ENCODE measurements around the gene CACNG8. TPM values are rescaled to one million over a fixed set of nuclear protein-coding genes. Genes with fewer than 3 reads are reported as not detected.
"Not testable (repeated sequence)": the region's sequence is repeated elsewhere in the genome, so short reads cannot be mapped to it uniquely, and the experiment has no call there.

Gene CACNG8
- total RNA-seq, 1 donor from 2014 or later, result 3.2 TPM

DNA sequence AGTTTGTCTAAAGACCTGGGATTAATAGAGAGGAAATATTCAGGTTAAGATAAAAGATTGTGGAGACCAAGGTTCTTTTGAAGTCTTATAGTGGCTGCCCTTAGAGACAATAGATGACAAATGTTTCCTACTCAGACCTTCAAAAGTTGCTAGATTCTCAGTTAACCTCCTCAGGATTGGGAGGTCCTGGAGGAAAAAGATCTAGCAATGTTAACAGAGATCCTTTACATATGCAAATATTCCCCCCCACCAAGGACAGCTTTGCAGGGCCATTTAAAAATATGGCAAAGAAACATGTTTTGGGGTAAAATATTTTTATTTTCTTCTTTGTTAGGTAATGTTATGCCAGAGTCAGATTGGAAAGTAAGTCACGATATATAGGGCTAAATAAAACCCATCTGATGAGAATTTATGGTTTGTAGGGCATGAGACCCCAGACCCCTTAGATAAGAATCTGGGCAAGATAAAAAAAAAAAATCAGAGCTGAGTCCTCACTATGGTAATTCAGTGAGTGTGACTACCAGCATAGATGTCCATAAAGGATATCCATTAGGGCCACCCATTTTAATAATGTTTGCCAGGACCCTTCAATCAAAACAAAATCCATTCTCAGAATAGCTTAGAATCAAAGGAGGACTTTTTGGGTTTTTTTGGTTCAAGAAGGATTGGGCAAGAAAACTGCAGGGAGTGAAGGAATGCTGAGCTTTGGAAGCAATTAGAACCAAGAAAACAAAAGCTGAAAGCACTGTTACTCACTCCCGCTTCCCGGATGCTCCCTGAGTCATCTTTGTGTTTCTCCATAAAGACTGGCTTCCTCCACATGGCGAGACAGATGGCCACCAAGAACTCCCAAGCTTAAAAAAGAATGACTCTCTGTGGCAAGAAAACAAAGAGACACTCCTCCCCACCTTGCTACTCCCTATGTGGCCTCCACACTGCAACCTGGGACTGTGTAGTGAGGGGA is 72.8 kb downstream of the CACNG8 start:
- no peaks in the 10 kb centered on the region for H3K79me2 ChIP-seq (ENCODE audit: insufficient read depth, low read length)
- H2AFZ ChIP-seq (ENCODE audit: low read depth, low read length), result peak overlapping the region; percentile 76
- H3K4me3 Mint-ChIP-seq (ENCODE audit: unreplicated experiment), result peak overlapping the region; percentile 54
- no peaks in the 10 kb centered on the region for H4K20me1 ChIP-seq (ENCODE audit: insufficient read depth, low read length)
- H3K4me1 ChIP-seq (ENCODE audit: insufficient read depth, low read length), result peaks cover 10% of the 10 kb centered on the region
- peaks cover 15% of the 10 kb centered on the region for H3K4me1 Mint-ChIP-seq (ENCODE audit: low read depth, unreplicated experiment)
- H3K9me3 ChIP-seq (ENCODE audit: insufficient read depth, low read depth, low read length), result no peaks in the 10 kb centered on the region
- peak; percentile 80 for FAIRE-seq
- peak overlapping the region; percentile 39 for H3K9ac ChIP-seq (ENCODE audit: low read length)
- H3K36me3 Mint-ChIP-seq (ENCODE audit: low read depth, unreplicated experiment), result no peaks in the 10 kb centered on the region
- peak overlapping the region; percentile 73 for H3K4me2 ChIP-seq (ENCODE audit: low read length)
- no peaks in the 10 kb centered on the region for H3K27me3 ChIP-seq (ENCODE audit: insufficient read depth, low read length)
- peak overlapping the region; percentile 74 for H3K27ac ChIP-seq (ENCODE audit: low read depth, low read length)
- peak overlapping the region; percentile 3 for H3K4me3 ChIP-seq (ENCODE audit: insufficient read depth, low read depth, low read length)
- TF ChIP-seq EZH2 (IDR thresholded peaks at IDR 0.05; ENCODE audit: insufficient read depth, low read length), result no peak
- TF ChIP-seq, protein P1, sequence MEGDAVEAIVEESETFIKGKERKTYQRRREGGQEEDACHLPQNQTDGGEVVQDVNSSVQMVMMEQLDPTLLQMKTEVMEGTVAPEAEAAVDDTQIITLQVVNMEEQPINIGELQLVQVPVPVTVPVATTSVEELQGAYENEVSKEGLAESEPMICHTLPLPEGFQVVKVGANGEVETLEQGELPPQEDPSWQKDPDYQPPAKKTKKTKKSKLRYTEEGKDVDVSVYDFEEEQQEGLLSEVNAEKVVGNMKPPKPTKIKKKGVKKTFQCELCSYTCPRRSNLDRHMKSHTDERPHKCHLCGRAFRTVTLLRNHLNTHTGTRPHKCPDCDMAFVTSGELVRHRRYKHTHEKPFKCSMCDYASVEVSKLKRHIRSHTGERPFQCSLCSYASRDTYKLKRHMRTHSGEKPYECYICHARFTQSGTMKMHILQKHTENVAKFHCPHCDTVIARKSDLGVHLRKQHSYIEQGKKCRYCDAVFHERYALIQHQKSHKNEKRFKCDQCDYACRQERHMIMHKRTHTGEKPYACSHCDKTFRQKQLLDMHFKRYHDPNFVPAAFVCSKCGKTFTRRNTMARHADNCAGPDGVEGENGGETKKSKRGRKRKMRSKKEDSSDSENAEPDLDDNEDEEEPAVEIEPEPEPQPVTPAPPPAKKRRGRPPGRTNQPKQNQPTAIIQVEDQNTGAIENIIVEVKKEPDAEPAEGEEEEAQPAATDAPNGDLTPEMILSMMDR (IDR thresholded peaks at IDR 0.05; ENCODE audit: insufficient read depth, low read depth, low read length), result no peak
- peak overlapping the region; percentile 98 for H3K27ac Mint-ChIP-seq (ENCODE audit: unreplicated experiment)
- H3K9me3 Mint-ChIP-seq (ENCODE audit: unreplicated experiment), result peaks cover 3% of the 10 kb centered on the region
- no peaks in the 10 kb centered on the region for H3K36me3 ChIP-seq (ENCODE audit: insufficient read depth, low read length)
- DNase-seq (ENCODE audit: low read depth), result peak; percentile 82
- H3K27me3 Mint-ChIP-seq (ENCODE audit: low read depth, unreplicated experiment), result peaks cover 1% of the 10 kb centered on the region

DNA sequence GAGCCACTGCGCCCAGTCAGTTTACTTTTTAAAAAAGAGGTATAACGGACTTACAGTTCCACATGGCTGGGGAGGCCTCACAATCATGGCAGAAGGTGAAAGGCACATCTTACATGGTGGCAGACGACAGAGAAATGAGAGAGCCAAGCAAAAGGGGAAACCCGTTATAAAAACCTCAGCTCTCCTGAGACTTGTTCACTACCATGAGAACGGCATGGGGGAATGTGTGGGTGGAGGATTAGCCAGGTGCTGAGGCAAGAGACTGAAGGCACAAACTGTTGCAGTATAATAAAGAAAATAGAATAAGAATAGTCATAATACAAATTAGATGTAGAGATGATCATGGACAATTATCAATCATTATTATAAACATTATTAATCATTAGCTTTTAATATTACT is 73.8 kb downstream of the CACNG8 start:
- Mint-ChIP-seq H3K27ac (ENCODE audit: unreplicated experiment) (peak overlapping the region; percentile 34), H3K4me1 (ENCODE audit: low read depth, unreplicated experiment) (peaks cover 15% of the 10 kb centered on the region)
- H3K4me1 ChIP-seq (ENCODE audit: insufficient read depth, low read length); H3K4me2 ChIP-seq (ENCODE audit: low read length); H3K79me2 ChIP-seq (ENCODE audit: insufficient read depth, low read length); H3K9me3 Mint-ChIP-seq (ENCODE audit: unreplicated experiment); H3K36me3 ChIP-seq (ENCODE audit: insufficient read depth, low read length); H3K27me3 Mint-ChIP-seq (ENCODE audit: low read depth, unreplicated experiment); H2AFZ ChIP-seq (ENCODE audit: low read depth, low read length); H3K4me3 Mint-ChIP-seq (ENCODE audit: unreplicated experiment); H3K36me3 Mint-ChIP-seq (ENCODE audit: low read depth, unreplicated experiment); H3K4me3 ChIP-seq (ENCODE audit: insufficient read depth, low read depth, low read length); H3K27me3 ChIP-seq (ENCODE audit: insufficient read depth, low read length); FAIRE-seq; DNase-seq (ENCODE audit: low read depth); H3K9me3 ChIP-seq (ENCODE audit: insufficient read depth, low read depth, low read length); H3K9ac ChIP-seq (ENCODE audit: low read length); H4K20me1 ChIP-seq (ENCODE audit: insufficient read depth, low read length); H3K27ac ChIP-seq (ENCODE audit: low read depth, low read length): not testable (repeated sequence)

Other genes starting within 250 kb of the CACNG8 start
- gene NLRP12, start 138.6 kb upstream of the CACNG8 start, total RNA-seq, result not detected in 2 replicates
- 221 and 246 TPM in 2 replicates for gene MYADM, start 95.1 kb upstream of the CACNG8 start, total RNA-seq
- 0.29 and 0.41 TPM in 2 replicates for gene PRKCG, start 80.7 kb upstream of the CACNG8 start, total RNA-seq
- 3.5 and 4.4 TPM in 2 replicates for gene CACNG7, start 53.7 kb upstream of the CACNG8 start, total RNA-seq
- gene CACNG6, start 28.7 kb downstream of the CACNG8 start, total RNA-seq, result 0.20 TPM in 1 of 2 replicates, not detected in the other
- 0.68 TPM in 1 of 2 replicates, not detected in the other for gene VSTM1, start 101.0 kb downstream of the CACNG8 start, total RNA-seq
- gene TARM1, start 118.4 kb downstream of the CACNG8 start, total RNA-seq, result not detected in 2 replicates
- 0.20 and 0.22 TPM in 2 replicates for gene OSCAR, start 137.9 kb downstream of the CACNG8 start, total RNA-seq
- 98.0 and 99.2 TPM in 2 replicates for gene NDUFA3, start 139.9 kb downstream of the CACNG8 start, total RNA-seq
- gene TFPT, start 152.7 kb downstream of the CACNG8 start, total RNA-seq, result 21.6 and 25.2 TPM in 2 replicates
- gene PRPF31, start 152.8 kb downstream of the CACNG8 start, total RNA-seq, result 62.3 and 67.2 TPM in 2 replicates
- gene CNOT3, start 174.8 kb downstream of the CACNG8 start, total RNA-seq, result 39.2 and 47.1 TPM in 2 replicates
- gene LENG1, start 196.8 kb downstream of the CACNG8 start, total RNA-seq, result 4.1 and 4.8 TPM in 2 replicates
- 0.94 and 1.9 TPM in 2 replicates for gene TMC4, start 210.2 kb downstream of the CACNG8 start, total RNA-seq
- gene MBOAT7, start 226.6 kb downstream of the CACNG8 start, total RNA-seq, result 145 and 162 TPM in 2 replicates
- 50.1 and 52.6 TPM in 2 replicates for gene TSEN34, start 228.4 kb downstream of the CACNG8 start, total RNA-seq
- 685 and 779 TPM in 2 replicates for gene RPS9, start 237.9 kb downstream of the CACNG8 start, total RNA-seq